Neural cell (in vitro differentiated cells): ENCODE data around the gene YY1.

Experiments used
- CTCF ChIP-seq: fragments of 450-650 bp; IDR thresholded peaks from 2 replicates; pipeline ENCODE4 v1.5.1; 2014; ENCODE audit warnings: antibody characterized with exemption, mild to moderate bottlenecking, moderate library complexity; ENCODE audit not compliant: poor library complexity, severe bottlenecking
- EP300 ChIP-seq: fragments of 450-650 bp; conservative IDR thresholded peaks from 2 replicates; pipeline ENCODE4 v1.6.1; 2014; ENCODE audit warnings: antibody characterized with exemption, mild to moderate bottlenecking, moderate library complexity; ENCODE audit not compliant: poor library complexity, severe bottlenecking
- EZH2 ChIP-seq: fragments of 200-600, 300-800 bp; shearing (Covaris generic), sonication (generic); IDR thresholded peaks from 2 replicates; pipeline ENCODE4 v1.6.1; 2014; ENCODE audit warnings: antibody characterized with exemption, low read length, borderline replicate concordance, mild to moderate bottlenecking; ENCODE audit not compliant: insufficient read depth, poor library complexity, severe bottlenecking
- POLR2AphosphoS5 ChIP-seq: IDR thresholded peaks from 2 replicates; pipeline ENCODE4 v1.6.1; 2012
- RAD21 ChIP-seq: fragments of 450-650 bp; conservative IDR thresholded peaks from 2 replicates; pipeline ENCODE4 v1.6.1; 2014; ENCODE audit warnings: antibody characterized with exemption, mild to moderate bottlenecking, moderate library complexity
- REST ChIP-seq: IDR thresholded peaks from 2 replicates; pipeline ENCODE4 v1.6.1; 2012; ENCODE audit warnings: borderline replicate concordance
- SMC3 ChIP-seq: fragments of 450-650 bp; conservative IDR thresholded peaks from 2 replicates; pipeline ENCODE4 v1.6.1; 2014; ENCODE audit warnings: antibody characterized with exemption, mild to moderate bottlenecking, moderate library complexity; ENCODE audit not compliant: poor library complexity
- TAF1 ChIP-seq: IDR thresholded peaks from 2 replicates; pipeline ENCODE4 v1.6.1; 2012; ENCODE audit warnings: low read depth

GRCh38 chr14:100212476-100213333, 26.2 kb upstream of the YY1 start:
- TF ChIP-seq CTCF: no peak
- TF ChIP-seq EZH2: no peak
- no peak for TF ChIP-seq POLR2AphosphoS5
- no peak for TF ChIP-seq TAF1
- no peak for TF ChIP-seq RAD21
- TF ChIP-seq SMC3: no peak
- TF ChIP-seq EP300: no peak
- no peak for TF ChIP-seq REST
